GM19463 (cell line): ENCODE data around the gene TNIK.

Experiments used
- ATAC-seq: cut with Tn5 transposase; IDR thresholded peaks from one replicate; pipeline ENCODE4 v1.9.1; 2021; ENCODE audit warnings: mild to moderate bottlenecking, moderate library complexity; ENCODE audit not compliant: unreplicated experiment

The TNIK gene

DNA sequence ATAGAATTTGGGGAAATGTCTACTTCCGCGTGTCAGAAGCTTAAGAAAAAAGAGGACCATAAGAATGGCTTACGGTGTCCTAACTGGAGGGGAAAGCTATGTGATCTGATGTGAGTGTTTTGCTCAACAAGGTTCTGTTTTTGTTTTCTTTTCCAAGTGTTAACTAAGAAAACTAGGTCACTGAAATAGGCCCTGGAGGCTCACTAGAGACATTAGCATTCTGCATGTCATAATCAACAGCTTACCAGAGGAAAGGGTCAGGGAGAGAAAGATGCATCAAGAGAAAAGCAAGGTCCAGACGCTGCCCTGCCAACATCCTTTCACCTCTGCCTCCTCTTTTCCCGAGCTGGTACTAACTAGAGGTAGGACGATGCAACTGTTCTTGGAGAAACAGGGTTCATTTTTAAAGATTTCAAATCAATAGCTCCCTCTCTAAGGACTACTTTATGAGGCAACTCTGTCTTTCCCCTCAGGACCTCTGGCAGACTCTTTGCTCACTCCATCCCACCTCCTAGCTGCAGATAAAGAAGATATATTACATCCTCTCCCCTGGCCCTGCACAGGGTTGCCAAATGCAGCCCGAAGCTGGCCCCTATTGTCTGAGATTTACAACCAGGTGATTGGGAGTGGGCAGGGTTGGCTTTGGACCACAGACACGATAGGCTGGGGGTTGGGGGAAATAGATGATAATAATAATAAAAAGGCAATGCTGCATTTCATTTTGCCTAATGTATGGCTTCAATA, 223.8 kb downstream of the TNIK start:
- no peak for ATAC-seq

DNA sequence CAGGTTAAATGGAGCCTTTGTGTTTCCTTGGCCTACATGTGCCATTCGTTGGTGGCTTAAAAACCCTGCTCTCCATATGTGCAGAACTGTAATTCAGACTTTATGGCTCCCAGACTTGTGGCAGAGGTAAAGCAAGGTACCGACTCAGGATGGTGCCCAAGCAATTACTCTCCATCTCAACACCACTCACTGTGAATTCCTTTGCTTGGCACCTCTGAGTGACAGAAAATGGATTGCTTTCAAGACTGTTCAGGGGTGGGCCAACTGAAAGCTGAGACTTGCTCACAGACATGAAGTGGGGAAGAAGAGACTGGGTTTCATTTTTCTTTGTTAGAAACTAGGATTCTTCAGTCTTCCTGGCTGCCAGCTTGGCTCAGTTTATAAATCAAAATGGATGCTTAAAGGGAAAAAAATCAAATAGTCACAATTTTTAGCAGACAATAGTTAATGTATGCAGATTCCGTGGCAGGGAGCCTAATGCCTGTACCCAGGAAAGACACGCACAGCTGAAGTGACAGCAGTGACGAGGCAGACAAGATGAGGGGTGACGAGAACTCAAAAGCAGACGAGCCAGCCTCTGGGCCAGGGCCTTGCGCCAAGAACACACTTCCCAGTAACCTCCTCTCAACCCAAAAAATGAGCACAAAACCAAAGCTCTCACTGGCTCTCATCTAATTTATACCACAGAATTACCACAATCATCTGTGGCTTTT, 225.8 kb downstream of the TNIK start:
- no peak for ATAC-seq

DNA sequence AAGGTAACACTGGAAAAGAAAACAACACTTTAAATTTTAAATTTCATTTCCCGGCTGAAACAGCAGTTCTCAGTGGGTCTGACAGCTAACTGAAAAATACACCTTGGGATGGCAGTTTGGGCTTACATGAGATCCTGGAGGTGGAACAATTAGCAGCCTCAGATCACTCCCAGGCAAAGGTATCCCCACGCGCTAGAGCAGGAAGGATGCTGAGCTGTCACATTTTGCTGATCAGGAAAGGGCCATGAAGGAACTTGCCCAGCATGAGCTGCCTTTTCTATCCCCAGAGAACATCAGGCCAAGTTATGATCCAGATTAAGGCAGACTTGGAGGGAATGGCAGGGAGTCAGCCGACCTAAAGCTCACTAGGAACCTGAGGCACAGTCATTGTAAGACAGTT, 228.8 kb downstream of the TNIK start:
- ATAC-seq = no peak

DNA sequence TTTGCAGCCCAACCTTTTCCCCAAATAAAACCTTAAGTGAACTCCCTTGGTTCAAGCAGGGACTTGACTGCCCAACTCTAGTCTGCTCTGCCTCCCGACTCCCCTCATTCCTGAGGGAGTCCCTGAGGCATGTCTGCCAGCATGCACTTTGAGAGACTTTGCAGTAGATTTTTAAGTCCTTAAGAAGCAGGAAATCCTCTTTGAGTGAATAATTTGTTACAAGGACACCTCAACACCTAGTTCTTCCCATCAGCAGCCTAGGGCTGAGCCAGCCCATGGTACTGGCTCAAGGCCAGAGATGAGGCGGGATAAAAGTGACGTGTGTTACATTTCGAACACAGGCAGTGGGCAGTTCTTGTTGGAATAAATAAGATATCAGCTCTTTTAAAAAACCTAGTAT, 229.3 kb downstream of the TNIK start:
- ATAC-seq = no peak

DNA sequence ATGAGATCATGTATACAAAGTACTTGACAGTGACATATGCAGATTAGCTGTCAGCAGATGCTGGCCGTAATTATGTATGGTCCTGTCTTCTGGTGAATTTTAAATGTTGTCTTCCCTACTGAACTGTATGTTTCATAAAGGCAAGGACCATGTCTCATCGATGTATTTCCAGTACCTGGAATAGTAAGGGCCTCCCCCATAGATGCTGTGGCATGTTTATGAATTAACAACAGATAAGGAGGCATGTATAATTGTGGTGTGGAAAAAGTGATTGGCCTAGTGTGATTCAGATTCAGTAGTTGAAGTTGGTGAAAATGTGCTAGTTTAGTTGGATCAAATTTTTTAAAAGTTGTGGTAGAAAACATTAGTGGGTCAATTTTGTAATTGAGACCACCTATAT, 231.0 kb downstream of the TNIK start:
- no peak for ATAC-seq

DNA sequence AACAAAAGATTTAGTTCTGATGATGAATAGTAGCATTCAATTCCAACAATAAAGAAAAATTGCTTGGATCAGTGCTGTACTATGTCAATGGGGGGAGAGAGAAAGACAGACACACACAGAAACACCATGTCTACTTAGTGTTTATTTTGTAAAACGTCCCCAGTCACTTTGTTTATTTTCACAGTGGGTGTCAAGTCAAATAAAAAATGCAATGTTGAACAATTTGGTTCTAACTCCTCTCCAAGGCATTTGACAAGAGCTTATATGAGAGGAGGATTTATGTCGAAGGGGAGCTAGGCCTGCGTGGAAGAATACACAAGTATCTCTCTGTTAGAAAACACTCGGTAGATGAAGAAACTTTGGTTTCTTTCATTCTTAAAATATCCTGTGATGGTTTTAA, 232.0 kb downstream of the TNIK start:
- ATAC-seq = no peak

DNA sequence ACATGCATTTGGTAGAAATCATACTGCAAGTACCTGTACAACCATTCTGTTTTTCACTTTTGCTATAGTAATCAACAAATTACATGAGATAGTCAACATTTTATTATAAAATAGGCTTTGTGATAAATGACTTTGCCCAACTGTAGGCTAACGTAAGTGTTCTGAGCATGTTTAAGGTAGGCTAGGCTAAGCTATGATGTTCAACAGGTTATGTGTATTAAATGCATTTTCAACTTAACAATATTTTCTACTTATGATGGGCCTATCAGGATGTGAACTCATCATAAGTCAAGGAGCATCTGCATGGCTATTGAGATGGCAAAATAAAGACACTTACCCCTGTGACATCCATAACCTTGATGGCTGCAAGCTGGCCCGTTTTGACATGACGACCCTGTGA, 232.4 kb downstream of the TNIK start:
- no peak for ATAC-seq

DNA sequence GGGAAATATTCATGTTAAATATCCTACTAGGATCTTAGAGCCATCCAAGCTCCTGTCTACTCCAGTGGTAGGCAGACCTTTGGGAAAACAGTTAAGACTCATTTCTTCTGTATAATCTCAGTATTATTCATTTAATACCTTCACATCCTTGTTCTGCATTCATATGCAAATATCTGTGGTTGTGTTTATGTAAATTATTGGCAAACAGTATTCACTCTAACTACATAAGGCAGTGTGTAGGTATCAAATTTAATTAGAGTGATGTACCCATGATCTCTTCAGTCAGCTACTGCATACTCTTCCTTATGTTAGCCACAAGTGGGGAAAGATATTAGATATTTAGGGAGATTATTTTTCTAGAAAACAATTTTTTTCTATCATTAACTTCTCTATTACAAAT, 232.8 kb downstream of the TNIK start:
- no peak for ATAC-seq

DNA sequence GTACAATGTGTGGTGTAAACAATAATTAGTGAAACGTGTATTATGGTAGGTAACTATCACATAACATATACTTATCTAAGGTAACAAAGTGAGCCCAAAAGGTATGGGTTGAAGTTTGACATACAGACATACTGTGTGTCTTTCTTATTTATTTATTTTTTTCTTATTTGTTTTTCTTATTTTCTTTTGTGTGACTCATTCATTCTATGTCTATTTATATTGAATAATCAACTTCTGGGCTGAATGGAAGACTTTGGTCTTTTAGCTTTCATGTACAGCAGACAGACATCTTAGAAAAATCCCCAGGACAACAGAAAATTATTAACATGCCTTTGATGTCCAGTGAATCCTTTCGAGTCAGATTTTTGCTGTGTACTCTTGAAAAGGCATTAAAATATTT, 233.4 kb downstream of the TNIK start:
- ATAC-seq = no peak

DNA sequence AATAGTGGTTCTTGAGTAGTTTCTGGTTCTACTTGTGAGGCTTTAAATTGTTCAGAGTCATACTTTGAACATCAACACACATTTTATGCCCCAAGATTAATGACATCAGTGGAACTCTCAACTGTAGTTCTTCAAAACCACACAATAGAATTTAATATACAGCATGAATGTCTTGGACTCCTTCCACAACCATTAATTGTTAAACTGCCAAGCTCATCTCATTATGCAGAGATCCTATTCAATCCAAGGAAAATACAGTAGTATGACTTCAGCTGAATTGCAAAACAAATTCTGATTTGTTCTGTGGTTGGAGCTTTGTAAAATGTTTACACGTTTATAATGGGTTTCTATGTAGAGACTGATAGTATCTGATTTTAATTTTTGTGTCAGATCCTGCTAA, 234.5 kb downstream of the TNIK start:
- ATAC-seq = no peak

DNA sequence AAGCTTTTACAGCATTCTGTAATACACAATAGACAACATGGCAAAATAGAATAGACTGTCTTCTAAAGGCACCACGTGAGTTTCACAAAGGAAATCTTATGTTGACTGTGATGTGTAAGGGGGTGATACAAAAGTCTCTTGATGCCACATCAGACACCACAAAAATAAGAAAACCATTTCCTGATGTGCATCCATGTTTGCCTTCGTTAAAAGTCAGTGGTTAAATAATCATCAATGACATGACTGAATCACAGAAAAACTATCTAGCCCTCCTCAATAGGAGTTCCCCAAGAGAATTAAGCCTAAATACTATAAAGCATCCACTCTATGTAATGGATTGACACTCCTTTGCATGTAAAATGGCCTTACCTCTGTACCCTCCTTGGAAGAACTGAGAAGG, 235.0 kb downstream of the TNIK start:
- no peak for ATAC-seq

DNA sequence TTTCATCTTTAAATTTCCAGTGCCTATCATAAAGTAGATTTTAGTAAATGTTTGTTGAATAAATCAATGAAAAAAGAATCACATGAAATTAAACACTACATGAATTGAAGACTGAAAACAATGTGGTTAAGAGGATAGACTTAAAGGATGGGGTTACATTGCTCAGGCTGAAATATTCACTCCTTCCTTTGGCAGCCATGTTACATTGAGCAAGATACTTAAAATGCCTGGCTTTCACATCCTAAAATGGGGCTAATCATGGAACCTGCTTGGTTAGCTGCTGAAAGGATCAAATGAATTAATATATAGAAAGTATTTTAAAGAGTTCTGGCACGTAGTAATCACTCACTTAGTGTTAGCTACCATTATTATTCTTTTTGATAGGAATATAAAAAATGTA, 236.8 kb downstream of the TNIK start:
- no peak for ATAC-seq

DNA sequence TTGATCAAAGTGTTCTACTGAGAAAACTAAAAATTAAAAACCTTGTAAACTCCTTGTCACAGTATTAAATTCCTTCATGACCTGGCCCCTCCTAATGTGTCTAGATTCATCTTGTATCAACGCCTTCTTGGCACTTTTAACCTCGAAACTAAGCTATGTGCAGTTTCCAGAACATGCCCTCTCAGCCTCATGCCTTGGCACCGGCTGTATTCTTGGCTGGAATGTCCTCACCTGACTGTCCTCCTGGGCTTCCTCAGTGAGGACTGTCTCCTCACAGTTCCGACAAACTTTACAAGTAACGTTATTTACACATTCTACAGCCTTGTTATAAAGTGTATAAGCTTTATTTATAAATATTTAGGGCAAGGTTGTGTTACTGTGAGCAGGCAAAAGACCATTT, 237.2 kb downstream of the TNIK start:
- ATAC-seq = no peak

DNA sequence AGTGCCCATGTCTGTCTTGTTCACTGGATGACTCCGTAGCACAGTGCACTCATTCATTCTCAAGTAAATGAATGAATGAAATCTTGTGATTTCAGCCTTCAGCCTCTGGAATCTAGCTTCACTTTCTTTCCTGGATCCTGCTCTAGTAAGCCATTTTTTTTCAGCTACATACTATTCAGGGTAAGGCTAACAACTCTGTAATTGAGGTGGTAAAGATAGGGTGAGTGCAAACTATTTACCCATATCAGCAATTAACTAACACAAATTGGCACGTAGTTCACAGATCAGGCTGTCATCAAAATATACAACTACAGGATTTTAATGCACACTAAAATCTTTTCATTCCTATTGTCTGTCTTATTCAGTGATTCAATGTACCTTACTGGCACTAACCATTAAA, 238.6 kb downstream of the TNIK start:
- no peak for ATAC-seq

DNA sequence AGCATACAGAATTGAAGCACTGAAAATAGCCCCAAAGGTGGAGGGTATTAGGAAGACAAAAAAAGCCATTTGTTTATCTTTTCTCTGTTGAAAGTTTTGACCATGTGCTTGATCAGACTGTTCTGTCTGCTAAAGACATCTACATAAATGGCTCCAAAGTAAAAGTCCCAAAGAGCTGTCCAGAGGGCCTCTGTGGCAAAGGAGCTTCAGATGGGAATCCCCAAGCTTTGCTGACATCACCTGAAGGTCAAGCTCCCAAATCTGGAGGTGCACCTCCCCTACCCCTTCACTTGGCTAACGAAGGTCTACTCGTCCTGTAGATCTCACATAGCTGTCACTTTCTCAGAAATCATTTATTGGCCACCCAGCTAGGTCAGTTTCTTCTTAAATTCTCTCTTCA, 239.1 kb downstream of the TNIK start:
- no peak for ATAC-seq

DNA sequence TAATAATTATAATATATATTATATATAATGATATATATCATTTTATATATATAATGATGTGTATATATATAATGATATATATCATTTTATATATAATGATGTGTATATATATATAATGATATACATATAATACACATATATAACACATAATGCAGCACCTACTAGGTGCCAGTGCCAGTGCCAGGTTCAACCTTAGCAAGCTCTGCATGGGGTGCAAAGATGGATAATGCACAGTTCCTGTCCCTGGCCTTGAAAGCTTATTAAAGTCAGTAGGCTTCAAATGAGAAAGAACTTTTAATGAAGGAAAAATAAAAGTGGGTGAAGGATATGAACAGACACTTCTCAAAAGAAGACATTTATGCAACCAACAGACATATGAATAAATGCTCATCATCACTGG, 240.9 kb downstream of the TNIK start:
- ATAC-seq = no peak

DNA sequence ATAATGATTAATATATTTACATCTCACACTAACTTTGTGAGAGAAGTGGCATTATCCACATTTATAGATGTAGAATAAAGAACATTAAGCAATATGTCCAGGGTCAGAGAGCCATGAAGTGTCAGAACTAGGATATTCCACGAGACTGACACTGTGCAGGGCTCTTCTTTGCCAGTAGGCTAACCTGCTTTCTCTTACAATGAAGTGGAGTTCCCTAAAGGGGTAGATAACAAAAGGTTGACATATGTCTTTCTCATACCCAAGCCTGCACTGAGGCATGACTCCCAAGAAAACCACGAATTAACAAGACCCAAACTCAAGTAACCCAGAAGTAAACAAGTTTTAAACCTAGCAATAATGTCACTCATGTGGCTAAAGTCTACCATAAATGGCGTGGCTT, 242.1 kb downstream of the TNIK start:
- no peak for ATAC-seq

DNA sequence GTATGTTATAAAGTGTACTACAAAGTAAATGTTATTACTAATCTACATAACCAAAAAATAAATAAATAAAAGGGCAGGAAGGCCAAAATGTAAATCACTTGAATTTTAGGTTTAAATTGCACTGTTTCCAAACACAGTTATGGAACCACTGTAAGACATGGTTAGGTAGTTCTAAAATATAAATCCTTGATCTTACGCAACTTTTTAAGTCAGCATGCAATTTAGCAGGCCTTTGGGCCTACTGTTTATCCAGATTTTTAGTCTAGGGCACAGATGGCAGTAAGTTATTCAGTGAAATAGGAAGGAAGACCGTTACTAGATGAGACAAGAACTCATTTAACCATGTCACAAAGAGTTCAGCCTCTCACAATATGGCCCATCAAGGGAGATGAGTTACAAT, 246.3 kb downstream of the TNIK start:
- no peak for ATAC-seq

DNA sequence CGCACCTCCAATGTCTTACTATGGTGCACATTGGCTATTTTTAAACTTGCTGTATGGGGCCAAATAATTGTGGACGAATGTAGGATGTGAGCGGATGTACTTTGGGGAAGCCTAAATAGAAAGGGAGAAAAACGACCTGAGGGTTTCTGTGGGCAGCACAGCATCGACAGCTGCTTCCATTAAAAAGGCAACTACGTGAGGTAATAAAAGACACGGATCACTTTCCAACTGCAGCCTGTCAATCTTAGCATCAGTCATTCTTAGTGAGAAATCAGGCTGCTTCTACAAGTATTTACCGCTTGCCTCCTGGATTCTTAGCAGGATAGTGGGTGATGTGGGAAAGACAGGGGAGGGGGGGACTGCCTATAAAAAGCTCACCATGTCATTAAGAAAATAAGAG, 247.0 kb downstream of the TNIK start:
- no peak for ATAC-seq

DNA sequence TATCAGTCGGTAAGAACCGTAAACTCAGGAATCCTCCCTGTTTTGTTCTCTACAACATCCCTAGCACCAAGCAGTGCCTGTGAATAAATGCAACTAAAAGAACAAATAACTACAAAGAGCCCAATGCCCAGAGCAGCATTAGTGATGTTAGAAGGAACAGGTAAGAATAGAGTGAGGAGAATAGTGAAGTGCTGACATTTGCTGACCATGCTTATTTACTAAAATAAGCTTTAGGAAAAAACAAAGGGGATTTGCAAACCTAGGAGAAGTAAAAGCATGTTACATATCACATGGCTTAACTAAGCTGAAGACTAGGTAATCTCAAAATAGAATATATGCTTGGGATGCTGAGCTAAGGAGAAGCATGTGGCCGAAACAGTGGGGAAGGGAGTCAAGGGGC, 247.6 kb downstream of the TNIK start:
- ATAC-seq = no peak

DNA sequence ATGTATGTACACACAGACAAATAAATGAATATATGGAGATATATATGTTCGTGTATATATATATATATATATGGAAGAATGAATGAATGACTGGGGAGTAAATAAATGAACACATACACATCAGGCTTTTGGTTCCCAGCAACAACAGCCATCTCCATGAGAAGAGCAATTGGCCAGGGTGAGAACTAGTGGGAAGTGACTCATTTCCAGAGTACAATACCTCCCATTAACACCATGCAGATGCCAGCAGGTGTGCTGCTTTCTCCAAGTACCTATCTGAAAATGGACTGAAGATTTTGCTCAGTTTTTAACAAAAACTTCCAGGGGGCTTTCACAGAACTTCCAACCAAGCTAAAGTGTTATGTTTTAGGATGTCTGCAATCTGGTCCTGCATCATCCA, 253.9 kb downstream of the TNIK start:
- peak; percentile 70 for ATAC-seq

DNA sequence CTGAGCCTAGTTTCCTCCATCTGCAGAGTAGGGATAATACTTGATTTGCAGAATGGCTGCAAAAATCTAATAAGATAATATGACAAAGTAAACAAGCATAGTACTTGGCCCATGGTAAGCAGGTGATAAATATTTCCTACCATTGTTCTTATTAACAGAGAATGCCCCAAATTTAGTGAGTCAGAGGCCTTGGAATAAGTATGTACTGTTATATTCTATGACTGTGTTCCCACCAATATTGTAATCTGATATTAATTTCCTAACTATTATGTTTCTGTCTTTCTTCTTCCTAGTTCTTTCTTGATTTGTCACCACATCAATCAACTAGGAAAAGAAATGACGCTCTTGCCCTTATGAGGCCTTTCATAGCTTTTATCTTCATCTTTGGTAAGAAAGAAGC, 255.3 kb downstream of the TNIK start:
- ATAC-seq = no peak

DNA sequence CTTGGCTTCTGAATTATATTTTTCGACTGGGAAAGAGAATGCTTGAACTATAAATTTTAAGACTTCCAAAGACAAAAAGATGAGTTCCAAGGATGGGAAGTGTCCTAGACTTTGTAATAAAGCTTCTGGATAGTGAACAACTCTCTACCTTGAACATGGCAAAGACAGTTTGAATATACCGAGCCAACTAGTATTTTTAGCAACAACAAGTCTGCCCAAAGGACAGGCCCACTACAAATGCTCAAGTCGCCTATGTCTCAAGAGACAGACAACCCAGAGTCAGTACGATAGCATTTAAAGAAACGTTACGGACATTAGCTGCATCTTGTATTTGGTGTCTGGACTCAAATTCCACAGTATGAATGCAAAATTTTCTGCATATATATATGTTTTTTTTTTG, 258.4 kb downstream of the TNIK start:
- no peak for ATAC-seq
